GM12891 (cell line): ENCODE data around the gene PRKG2.

ENCODE experiments used
- PAX5 ChIP-seq: IDR thresholded peaks from 2 replicates; pipeline ENCODE4 v1.6.1; 2011; ENCODE audit warnings: low read length, moderate library complexity, mild to moderate bottlenecking; ENCODE audit not compliant: insufficient read depth, severe bottlenecking
- POLR2A ChIP-seq: IDR thresholded peaks from 2 replicates; pipeline ENCODE4 v1.6.1; 2011; ENCODE audit warnings: low read depth, low read length, control low read depth
- POLR2AphosphoS5 ChIP-seq: IDR thresholded peaks from 2 replicates; pipeline ENCODE4 v1.6.1; 2011; ENCODE audit warnings: low read depth, low read length, control low read depth
- POU2F2 ChIP-seq: IDR thresholded peaks from 2 replicates; pipeline ENCODE4 v1.6.1; 2011; ENCODE audit warnings: low read depth, mild to moderate bottlenecking, control low read depth, low read length, moderate library complexity
- SPI1 ChIP-seq: IDR thresholded peaks from 2 replicates; pipeline ENCODE4 v1.6.1; 2011; ENCODE audit warnings: low read depth, low read length, control low read depth
- TAF1 ChIP-seq: IDR thresholded peaks from 2 replicates; pipeline ENCODE4 v1.6.1; 2011; ENCODE audit warnings: low read depth, low read length, control low read depth

- no peak for TF ChIP-seq POLR2AphosphoS5
- no peak for TF ChIP-seq POLR2A
- no peak for TF ChIP-seq POU2F2
- no peak for TF ChIP-seq TAF1
- TF ChIP-seq PAX5, result no peak
- TF ChIP-seq SPI1, result no peak
Measured at GRCh38 chr4:81095389-81095788, 119.6 kb downstream of the PRKG2 start.
